ENCODE measurements around the gene TSC1.

Gene TSC1

GRCh38 chr9:132894862-132895835 lies 49.3 kb downstream of the TSC1 start:
- ATAC-seq (ENCODE audit: low read depth) (no peak), DNase-seq (ENCODE audit: low spot score) (no peak)
- Histone ChIP-seq H3K9me3 (ENCODE audit: severe bottlenecking) (no peaks in the 10 kb centered on the region), H3K27me3 (ENCODE audit: insufficient read depth, poor library complexity, severe bottlenecking) (no peaks in the 10 kb centered on the region), H3K4me1 (ENCODE audit: insufficient read depth, poor library complexity, severe bottlenecking) (peaks cover 3% of the 10 kb centered on the region), H3K4me3 (ENCODE audit: severe bottlenecking) (no peak overlapping the region), H3K36me3 (ENCODE audit: low read depth) (peaks cover 33% of the 10 kb centered on the region), H3K27ac (ENCODE audit: poor library complexity, severe bottlenecking) (no peak overlapping the region)
- TF ChIP-seq, protein P1, sequence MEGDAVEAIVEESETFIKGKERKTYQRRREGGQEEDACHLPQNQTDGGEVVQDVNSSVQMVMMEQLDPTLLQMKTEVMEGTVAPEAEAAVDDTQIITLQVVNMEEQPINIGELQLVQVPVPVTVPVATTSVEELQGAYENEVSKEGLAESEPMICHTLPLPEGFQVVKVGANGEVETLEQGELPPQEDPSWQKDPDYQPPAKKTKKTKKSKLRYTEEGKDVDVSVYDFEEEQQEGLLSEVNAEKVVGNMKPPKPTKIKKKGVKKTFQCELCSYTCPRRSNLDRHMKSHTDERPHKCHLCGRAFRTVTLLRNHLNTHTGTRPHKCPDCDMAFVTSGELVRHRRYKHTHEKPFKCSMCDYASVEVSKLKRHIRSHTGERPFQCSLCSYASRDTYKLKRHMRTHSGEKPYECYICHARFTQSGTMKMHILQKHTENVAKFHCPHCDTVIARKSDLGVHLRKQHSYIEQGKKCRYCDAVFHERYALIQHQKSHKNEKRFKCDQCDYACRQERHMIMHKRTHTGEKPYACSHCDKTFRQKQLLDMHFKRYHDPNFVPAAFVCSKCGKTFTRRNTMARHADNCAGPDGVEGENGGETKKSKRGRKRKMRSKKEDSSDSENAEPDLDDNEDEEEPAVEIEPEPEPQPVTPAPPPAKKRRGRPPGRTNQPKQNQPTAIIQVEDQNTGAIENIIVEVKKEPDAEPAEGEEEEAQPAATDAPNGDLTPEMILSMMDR (IDR thresholded peaks at IDR 0.05; ENCODE audit: poor library complexity, severe bottlenecking): no peak

- TF ChIP-seq, protein P1 (IDR thresholded peaks at IDR 0.05; ENCODE audit: poor library complexity, severe bottlenecking): no peak
- Histone ChIP-seq H3K27me3 (ENCODE audit: insufficient read depth, poor library complexity, severe bottlenecking) (no peaks in the 10 kb centered on the region), H3K4me3 (ENCODE audit: severe bottlenecking) (no peak overlapping the region), H3K4me1 (ENCODE audit: insufficient read depth, poor library complexity, severe bottlenecking) (peaks cover 3% of the 10 kb centered on the region), H3K36me3 (ENCODE audit: low read depth) (peaks cover 25% of the 10 kb centered on the region), H3K9me3 (ENCODE audit: severe bottlenecking) (no peaks in the 10 kb centered on the region), H3K27ac (ENCODE audit: poor library complexity, severe bottlenecking) (no peak overlapping the region)
- DNase-seq (ENCODE audit: low spot score) (no peak), ATAC-seq (ENCODE audit: low read depth) (peak; percentile 86)
Measured at GRCh38 chr9:132894346-132894745, 50.1 kb downstream of the TSC1 start.

DNA sequence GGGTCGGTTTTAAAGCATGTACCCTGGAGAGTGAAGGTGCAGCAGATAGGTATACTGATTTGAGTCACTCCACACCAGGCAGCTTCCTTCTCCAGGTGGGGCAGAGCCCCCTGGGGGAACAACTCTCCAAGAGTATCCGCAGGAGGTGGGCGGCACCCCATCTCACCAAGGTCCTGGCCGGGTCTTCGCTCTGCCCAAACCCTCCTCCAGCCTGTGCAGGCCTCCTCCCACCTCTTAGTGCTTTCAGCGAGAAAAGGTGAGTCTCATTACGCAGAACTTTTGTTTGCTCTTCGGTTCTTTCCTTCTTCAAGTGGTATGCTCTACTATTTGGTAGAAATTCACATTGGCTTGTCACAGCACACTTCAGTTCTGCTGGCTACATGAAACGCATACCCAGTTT lies 52.0 kb downstream of the TSC1 start:
- Histone ChIP-seq H3K9me3 (ENCODE audit: severe bottlenecking) (no peaks in the 10 kb centered on the region), H3K27ac (ENCODE audit: poor library complexity, severe bottlenecking) (no peak overlapping the region), H3K27me3 (ENCODE audit: insufficient read depth, poor library complexity, severe bottlenecking) (no peaks in the 10 kb centered on the region), H3K36me3 (ENCODE audit: low read depth) (peaks cover 14% of the 10 kb centered on the region), H3K4me1 (ENCODE audit: insufficient read depth, poor library complexity, severe bottlenecking) (peaks cover 3% of the 10 kb centered on the region), H3K4me3 (ENCODE audit: severe bottlenecking) (no peak overlapping the region)
- TF ChIP-seq, protein P1 (IDR thresholded peaks at IDR 0.05; ENCODE audit: poor library complexity, severe bottlenecking): no peak
- DNase-seq (ENCODE audit: low spot score): no peak
- no peak for ATAC-seq (ENCODE audit: low read depth)

DNA sequence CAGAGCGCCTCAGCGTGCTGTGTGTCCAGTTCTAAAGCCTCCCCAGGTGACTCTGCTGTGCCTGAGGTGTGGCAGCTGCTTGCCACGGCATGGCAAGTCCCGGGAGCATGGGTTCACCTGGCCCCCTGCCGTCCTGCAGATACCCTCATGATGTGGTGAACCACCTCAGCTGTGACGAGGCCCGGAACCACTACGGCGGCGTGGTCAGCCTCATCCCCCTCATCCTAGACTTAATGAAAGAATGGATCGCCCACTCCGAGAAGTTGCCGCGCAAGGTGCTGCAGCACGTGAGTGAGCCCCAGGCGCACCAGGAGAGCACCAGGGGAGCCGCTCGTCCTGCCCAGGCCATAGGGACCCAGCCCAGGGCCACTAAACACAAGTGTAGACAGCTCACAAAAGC lies 56.3 kb downstream of the TSC1 start:
- ATAC-seq (ENCODE audit: low read depth): no peak
- H3K4me3 ChIP-seq (ENCODE audit: severe bottlenecking): no peak overlapping the region

More for the DNA sequence above, 56.3 kb downstream of the TSC1 start:
- H3K27ac ChIP-seq (ENCODE audit: poor library complexity, severe bottlenecking): no peak overlapping the region
- no peaks in the 10 kb centered on the region for H3K9me3 ChIP-seq (ENCODE audit: severe bottlenecking)
- no peak for DNase-seq (ENCODE audit: low spot score)
- no peaks in the 10 kb centered on the region for H3K36me3 ChIP-seq (ENCODE audit: low read depth)
- TF ChIP-seq, protein P1 (IDR thresholded peaks at IDR 0.05; ENCODE audit: poor library complexity, severe bottlenecking): no peak
- no peaks in the 10 kb centered on the region for H3K27me3 ChIP-seq (ENCODE audit: insufficient read depth, poor library complexity, severe bottlenecking)
- H3K4me1 ChIP-seq (ENCODE audit: insufficient read depth, poor library complexity, severe bottlenecking): no peaks in the 10 kb centered on the region
